GM12878 (cell line): ENCODE measurements around the gene TRAK2. TPM values are rescaled to one million over a fixed set of nuclear protein-coding genes. Genes with fewer than 3 reads are reported as not detected.
"Not testable (repeated sequence)": the region's sequence is repeated elsewhere in the genome, so short reads cannot be mapped to it uniquely, and the experiment has no call there.

Source experiments
- ATAC-seq: fragments of 200-7000 bp; cut with Tn5 transposase; 3 replicates; pipeline ENCODE4 v1.9.1; 2020; ENCODE audit warnings: mild to moderate bottlenecking, moderate library complexity
- BruUV-seq: library from RNA; stranded (reverse); fragments of 400-500 nt; replicated peaks from 2 replicates; lab custom pipeline; 2021; lab: Mats Ljungman, UMichigan
- CTCF ChIA-PET: fragments of 300-600 bp; sonication (Branson Sonifier 250); formaldehyde crosslinking; extraction: SDS; loops from one replicate; lab custom pipeline; 2021; ENCODE audit warnings: inconsistent platforms; lab: Yijun Ruan, JAX
- POLR2A ChIA-PET: fragments of 350-600 bp; formaldehyde crosslinking; extraction: SDS; loops from one replicate; lab custom pipeline; 2021; ENCODE audit warnings: inconsistent platforms; lab: Charles Lee
- RAD21 ChIA-PET: fragments of 300-600 bp; sonication (Branson Sonifier 250); formaldehyde crosslinking; loops from one replicate; lab custom pipeline; 2023; ENCODE audit warnings: antibody characterized with exemption; ENCODE audit not compliant: unreplicated experiment; lab: Charles Lee
- SMC1A ChIA-PET: fragments of 300-600 bp; sonication (Branson Sonifier 250); formaldehyde crosslinking; loops from one replicate; lab custom pipeline; 2023; ENCODE audit not compliant: unreplicated experiment, uncharacterized antibody; lab: Charles Lee
- DNase-seq: peaks from one replicate; pipeline ENCODE4 v3.0.0-alpha.2; 2011; ENCODE audit warnings: low read depth, low spot score
- FAIRE-seq: peaks from 3 replicates; lab custom pipeline; 2011; peaks lifted over from hg19 to GRCh38; lab: Jason Lieb, UNC
- H2AFZ ChIP-seq: 2 replicates; pipeline ENCODE4 v1.6.0; 2011; ENCODE audit warnings: low read depth, low read length, control low read depth; ENCODE audit not compliant: control insufficient read depth
- H3K27ac ChIP-seq: 2 replicates; pipeline ENCODE4 v1.5.1; 2011; ENCODE audit warnings: control low read depth; ENCODE audit not compliant: control insufficient read depth, insufficient read depth
- H3K27me3 ChIP-seq, 2 experiments: replicated peaks in 1 of 2; 2 replicates each; pipeline versions ENCODE4 v1.6.0 to v1.6.1; 2011; ENCODE audit warnings: low read length in 1 of 2; ENCODE audit not compliant: control insufficient read depth in 2 of 2, insufficient read depth in 2 of 2
- H3K36me3 ChIP-seq, 2 experiments: 2 replicates each; pipeline ENCODE4 v1.5.1; 2011; ENCODE audit warnings: low read length in 1 of 2; ENCODE audit not compliant: control insufficient read depth in 2 of 2, insufficient read depth in 2 of 2
- H3K4me1 ChIP-seq: 2 replicates; pipeline ENCODE4 v1.6.1; 2011; ENCODE audit warnings: mild to moderate bottlenecking, low read length, moderate library complexity, mixed read lengths; ENCODE audit not compliant: control insufficient read depth, insufficient read depth
- H3K4me2 ChIP-seq: 2 replicates; pipeline ENCODE4 v1.6.0; 2011; ENCODE audit warnings: control low read depth; ENCODE audit not compliant: control insufficient read depth, insufficient read depth
- H3K4me3 ChIP-seq: fragments of 200-600 bp; sonication (generic); 2 replicates; pipeline ENCODE4 v1.5.1; 2016
- H3K79me2 ChIP-seq: 2 replicates; pipeline ENCODE4 v1.6.0; 2011; ENCODE audit warnings: low read length; ENCODE audit not compliant: control insufficient read depth, insufficient read depth
- H3K9ac ChIP-seq: 2 replicates; pipeline ENCODE4 v1.8.0; 2011; ENCODE audit warnings: low read length, control low read depth, mixed read lengths; ENCODE audit not compliant: control insufficient read depth, insufficient read depth
- H3K9me3 ChIP-seq: replicated peaks from 3 replicates; pipeline ENCODE4 v1.5.1; 2011; ENCODE audit warnings: mild to moderate bottlenecking, low read length; ENCODE audit not compliant: control insufficient read depth, insufficient read depth
- H4K20me1 ChIP-seq: 2 replicates; pipeline ENCODE4 v1.6.0; 2011; ENCODE audit not compliant: control insufficient read depth, insufficient read depth
- DPF2 ChIP-seq: fragments of 450-650 bp; IDR thresholded peaks from 2 replicates; pipeline ENCODE4 v1.6.1; 2017; ENCODE audit warnings: mild to moderate bottlenecking
- NFYB ChIP-seq: IDR thresholded peaks from 2 replicates; pipeline ENCODE4 v1.6.1; 2011; ENCODE audit warnings: low read depth, mild to moderate bottlenecking, low read length, improper control_type of control experiment, moderate library complexity; ENCODE audit not compliant: insufficient read depth
- NR2C1 ChIP-seq: fragments of 450-650 bp; IDR thresholded peaks from 2 replicates; pipeline ENCODE4 v1.6.1; 2017; ENCODE audit warnings: antibody characterized with exemption, mild to moderate bottlenecking, moderate library complexity
- RB1 ChIP-seq: fragments of 450-650 bp; formaldehyde crosslinking; IDR thresholded peaks from 2 replicates; pipeline ENCODE4 v1.6.1; 2017; ENCODE audit warnings: mild to moderate bottlenecking, borderline replicate concordance
- SMC3 ChIP-seq: IDR thresholded peaks from 2 replicates; pipeline ENCODE4 v1.6.1; 2011; ENCODE audit warnings: low read length, improper control_type of control experiment, borderline replicate concordance
- TBL1XR1 ChIP-seq: IDR thresholded peaks from 2 replicates; pipeline ENCODE4 v1.6.1; 2012; ENCODE audit warnings: low read depth, low read length, improper control_type of control experiment
- ZNF207 ChIP-seq: fragments of 450-650 bp; IDR thresholded peaks from 2 replicates; pipeline ENCODE4 v1.6.1; 2014; ENCODE audit warnings: antibody characterized with exemption, mild to moderate bottlenecking, borderline replicate concordance
- WGBS: methylation state at CpG from one replicate; pipeline ENCODE4 v1.1.6; 2016; ENCODE audit warnings: low lambda C conversion rate; ENCODE audit not compliant: insufficient replicate concordance, insufficient coverage; ENCODE audit errors: missing lambda C conversion rate; 5-methylcytosine and 5-hydroxymethylcytosine counted together
- in situ Hi-C: fragments of 300-500 bp; cut with MboI; formaldehyde crosslinking; loops from 9 replicates; pipeline ENCODE4 v1.14.3; 2018; ENCODE audit warnings: mixed read lengths
- intact Hi-C: fragments of 100-400 bp; cut with micrococcal nuclease; formaldehyde crosslinking; loops from one replicate; pipeline ENCODE4 v1.14.2; 2022; ENCODE audit not compliant: unreplicated experiment
- polyA plus RNA-seq, 11 experiments: library from polyadenylated mRNA; depleted of rRNA in 4 of 11; unstranded in 6 of 11; stranded (reverse) in 5 of 11; fragments of >200 nt; fragmentation: Nextera tagmentation in 4 of 11; fragmentation: Illumina TruSeq in 1 of 11; extraction: Ambion mirVana in 4 of 11; extraction: Trizol in 1 of 11; gene quantifications; 1 replicate in 1 of 11; 2 replicates in 10 of 11; pipeline versions ENCODE4 v1.2.1 to v1.2.3, GENCODE V29; 2011 to 2016; ENCODE audit warnings: inconsistent platforms in 2 of 11, missing spikeins in 2 of 11, low read depth in 1 of 11
- total RNA-seq, 4 experiments: library from RNA; depleted of rRNA in 3 of 4; stranded (reverse); fragments of >200 nt in 3 of 4; fragmentation: Illumina TruSeq in 1 of 4; extraction: Trizol in 1 of 4; gene quantifications; 2 replicates each; pipeline versions ENCODE4 v1.2.1 to v1.2.3, GENCODE V29; 2013 to 2021
- TF ChIP-seq, protein P1 (sequence below): fragments of 450-650 bp; IDR thresholded peaks from 2 replicates; pipeline ENCODE4 v1.6.1; 2017; ENCODE audit warnings: antibody characterized with exemption, mild to moderate bottlenecking, moderate library complexity
- TF ChIP-seq, protein P2 (sequence below): IDR thresholded peaks from 2 replicates; pipeline ENCODE4 v1.6.1; 2012; ENCODE audit warnings: low read length, inconsistent platforms

Gene TRAK2
- total and polyA plus RNA-seq, 10 of the 15 experiments (the other 5 are each of a cell fraction or from before 2014, with no cell fraction given): 5.2 to 20.0 (median 11.8) TPM

DNA sequence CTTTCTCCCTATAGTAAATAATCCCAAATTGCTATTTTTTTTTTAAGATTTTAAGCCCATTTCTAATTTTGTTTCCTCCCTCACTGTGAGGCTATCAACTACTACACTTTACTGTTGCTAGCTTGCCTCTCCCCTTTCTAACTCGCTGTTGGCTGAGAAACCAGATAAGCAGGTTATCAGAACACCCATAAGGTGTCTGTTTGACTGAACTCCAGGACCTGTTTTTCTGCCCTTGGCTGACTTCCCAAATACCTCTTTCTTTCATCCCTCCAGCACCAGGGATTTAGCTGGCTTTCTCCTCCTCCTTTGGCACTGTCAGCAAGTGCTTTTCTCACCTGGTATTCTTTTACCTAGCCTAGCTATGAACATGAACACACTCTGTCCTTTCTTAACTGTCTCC, 11.1 kb downstream of the TRAK2 start (continued):
- TF ChIP-seq, protein P1, sequence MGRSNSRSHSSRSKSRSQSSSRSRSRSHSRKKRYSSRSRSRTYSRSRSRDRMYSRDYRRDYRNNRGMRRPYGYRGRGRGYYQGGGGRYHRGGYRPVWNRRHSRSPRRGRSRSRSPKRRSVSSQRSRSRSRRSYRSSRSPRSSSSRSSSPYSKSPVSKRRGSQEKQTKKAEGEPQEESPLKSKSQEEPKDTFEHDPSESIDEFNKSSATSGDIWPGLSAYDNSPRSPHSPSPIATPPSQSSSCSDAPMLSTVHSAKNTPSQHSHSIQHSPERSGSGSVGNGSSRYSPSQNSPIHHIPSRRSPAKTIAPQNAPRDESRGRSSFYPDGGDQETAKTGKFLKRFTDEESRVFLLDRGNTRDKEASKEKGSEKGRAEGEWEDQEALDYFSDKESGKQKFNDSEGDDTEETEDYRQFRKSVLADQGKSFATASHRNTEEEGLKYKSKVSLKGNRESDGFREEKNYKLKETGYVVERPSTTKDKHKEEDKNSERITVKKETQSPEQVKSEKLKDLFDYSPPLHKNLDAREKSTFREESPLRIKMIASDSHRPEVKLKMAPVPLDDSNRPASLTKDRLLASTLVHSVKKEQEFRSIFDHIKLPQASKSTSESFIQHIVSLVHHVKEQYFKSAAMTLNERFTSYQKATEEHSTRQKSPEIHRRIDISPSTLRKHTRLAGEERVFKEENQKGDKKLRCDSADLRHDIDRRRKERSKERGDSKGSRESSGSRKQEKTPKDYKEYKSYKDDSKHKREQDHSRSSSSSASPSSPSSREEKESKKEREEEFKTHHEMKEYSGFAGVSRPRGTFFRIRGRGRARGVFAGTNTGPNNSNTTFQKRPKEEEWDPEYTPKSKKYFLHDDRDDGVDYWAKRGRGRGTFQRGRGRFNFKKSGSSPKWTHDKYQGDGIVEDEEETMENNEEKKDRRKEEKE: no peak
- TF ChIP-seq SMC3: no peak
- TF ChIP-seq NR2C1: no peak
- no peak for TF ChIP-seq ZNF207
- TF ChIP-seq RB1: no peak
- TF ChIP-seq, protein P2, sequence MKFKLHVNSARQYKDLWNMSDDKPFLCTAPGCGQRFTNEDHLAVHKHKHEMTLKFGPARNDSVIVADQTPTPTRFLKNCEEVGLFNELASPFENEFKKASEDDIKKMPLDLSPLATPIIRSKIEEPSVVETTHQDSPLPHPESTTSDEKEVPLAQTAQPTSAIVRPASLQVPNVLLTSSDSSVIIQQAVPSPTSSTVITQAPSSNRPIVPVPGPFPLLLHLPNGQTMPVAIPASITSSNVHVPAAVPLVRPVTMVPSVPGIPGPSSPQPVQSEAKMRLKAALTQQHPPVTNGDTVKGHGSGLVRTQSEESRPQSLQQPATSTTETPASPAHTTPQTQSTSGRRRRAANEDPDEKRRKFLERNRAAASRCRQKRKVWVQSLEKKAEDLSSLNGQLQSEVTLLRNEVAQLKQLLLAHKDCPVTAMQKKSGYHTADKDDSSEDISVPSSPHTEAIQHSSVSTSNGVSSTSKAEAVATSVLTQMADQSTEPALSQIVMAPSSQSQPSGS: no peak
- no peak for TF ChIP-seq DPF2
- TF ChIP-seq NFYB: no peak
- no peak for TF ChIP-seq TBL1XR1

DNA sequence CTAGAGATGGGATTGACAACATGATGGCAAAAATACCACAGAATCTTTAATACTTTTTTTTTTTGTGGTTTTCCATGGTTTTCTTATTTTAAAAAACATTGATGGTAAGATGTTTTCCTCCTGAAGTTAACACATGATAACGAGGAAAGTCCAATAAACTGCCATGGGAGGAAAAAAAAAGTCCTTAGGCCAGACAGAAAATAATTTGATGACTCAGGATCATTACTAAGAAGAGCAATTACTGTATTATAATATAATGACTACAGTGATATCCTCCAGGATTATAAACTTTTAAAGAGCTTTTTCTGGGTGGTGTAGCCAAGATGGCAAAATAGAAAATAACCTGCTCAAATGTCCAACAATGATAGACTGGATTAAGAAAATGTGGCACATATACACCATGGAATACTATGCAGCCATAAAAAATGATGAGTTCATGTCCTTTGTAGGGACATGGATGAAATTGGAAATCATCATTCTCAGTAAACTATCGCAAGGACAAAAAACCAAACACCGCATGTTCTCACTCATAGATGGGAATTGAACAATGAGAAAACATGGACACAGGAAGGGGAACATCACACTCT, 11.8 kb downstream of the TRAK2 start:
- RAD21 ChIA-PET, H3K79me2 ChIP-seq, DNase-seq, H3K4me2 ChIP-seq, H3K27ac ChIP-seq, FAIRE-seq, SMC1A ChIA-PET, in situ Hi-C loops, H3K4me1 ChIP-seq, H3K36me3 ChIP-seq, BruUV-seq, H3K4me3 ChIP-seq, H2AFZ ChIP-seq, ATAC-seq, H3K9ac ChIP-seq, H3K9me3 ChIP-seq, intact Hi-C loops, H3K27me3 ChIP-seq, H4K20me1 ChIP-seq: not testable (repeated sequence)
- WGBS: 79% methylated on average over 1 of the region's 3 CpGs
- ChIA-PET POLR2A (interaction anchor here (1.7 kb wide), 1 partner anchor 12 kb away, joined by 6 read pairs; the partner anchor contains the start of genes STRADB and TRAK2), CTCF (interaction anchor here (0.6 to 1.9 kb wide), 2 partner anchors 9 to 86 kb away, joined by 4 to 5 read pairs; no protein-coding TSS in a partner anchor)
